Raji (cell line): ENCODE results near the gene CALML6.

ENCODE experiments used
- POLR2A ChIP-seq: IDR thresholded peaks from 2 replicates; pipeline ENCODE4 v1.6.1; 2011; ENCODE audit warnings: low read depth, low read length, control low read depth; ENCODE audit not compliant: insufficient read depth

The CALML6 gene

DNA sequence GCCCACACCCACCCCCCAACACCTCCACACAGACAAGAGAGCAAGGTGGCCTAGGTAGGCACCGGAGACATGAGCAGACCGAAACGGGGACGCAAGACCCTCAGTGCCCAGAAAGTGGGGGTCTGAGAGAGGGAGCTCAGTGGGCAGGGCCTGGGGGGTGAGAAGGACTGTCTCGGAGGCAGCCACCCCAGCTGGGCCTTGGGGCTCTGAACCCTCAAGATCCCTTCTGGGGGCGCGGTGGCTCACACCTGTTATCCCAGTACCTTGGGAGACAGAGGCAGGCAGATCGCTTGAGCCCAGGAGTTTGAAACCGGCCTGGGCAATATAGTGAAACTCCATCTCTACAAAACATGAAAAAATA is 15.1 kb upstream of the CALML6 start:
- TF ChIP-seq POLR2A, result no peak

GRCh38 chr1:1900883-1901640 is 14.0 kb upstream of the CALML6 start:
- no peak for TF ChIP-seq POLR2A

DNA sequence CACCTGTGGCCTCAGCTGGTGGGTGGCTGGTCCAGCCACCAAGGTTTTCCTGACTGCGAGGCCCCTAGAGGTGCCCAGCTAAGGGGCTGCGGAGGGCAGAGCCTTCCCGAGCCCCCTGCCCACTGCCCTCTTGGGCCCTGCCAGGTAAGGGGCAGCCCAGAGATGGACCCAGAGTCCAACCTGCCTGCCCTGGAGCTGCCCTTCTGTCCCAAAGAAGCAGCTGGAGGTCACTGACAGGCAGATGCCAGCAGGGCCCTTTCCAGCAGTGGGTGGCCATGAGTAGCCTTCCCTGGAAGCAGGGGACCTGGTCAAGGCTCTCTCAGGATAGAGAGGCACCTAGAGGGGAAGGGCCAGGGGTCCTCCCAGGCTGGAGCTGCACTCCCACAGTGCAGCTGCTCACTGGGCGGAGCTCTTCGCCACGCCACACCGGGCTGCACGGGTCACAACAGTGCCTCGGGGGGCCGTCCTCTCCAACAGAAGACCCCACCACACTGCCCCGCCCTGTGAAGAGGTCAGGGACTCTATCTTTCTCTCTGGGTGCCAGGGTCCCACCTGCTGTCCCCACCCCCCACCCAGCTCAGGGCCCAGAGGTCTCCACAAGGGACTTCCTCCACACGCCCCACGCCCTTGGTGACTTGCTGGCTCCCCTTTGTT is 13.3 kb upstream of the CALML6 start:
- TF ChIP-seq POLR2A, result no peak

DNA sequence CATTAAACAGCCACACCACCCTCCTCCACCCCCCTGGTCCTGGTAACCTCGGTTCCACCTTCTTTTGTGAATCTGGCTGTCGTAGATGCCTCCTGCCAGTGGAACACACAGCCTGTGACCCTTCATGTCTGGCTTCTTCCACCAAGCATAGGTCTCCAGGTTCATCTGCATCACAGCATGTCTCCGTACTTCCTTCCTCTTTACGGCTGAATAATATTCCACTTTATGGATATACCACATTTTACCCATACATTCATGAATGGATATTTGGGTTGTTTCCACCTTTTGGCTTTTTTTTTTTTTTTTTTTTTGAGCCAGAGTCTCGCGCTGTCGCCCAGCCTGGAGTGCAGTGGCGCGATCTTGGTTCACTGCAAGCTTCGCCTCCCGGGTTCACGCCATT is 11.8 kb upstream of the CALML6 start:
- no peak for TF ChIP-seq POLR2A

- TF ChIP-seq POLR2A, result peak; percentile 50; the same call in 1 of the 2 replicates
Measured at GRCh38 chr1:1906185-1907097, 8.6 kb upstream of the CALML6 start.

- TF ChIP-seq POLR2A, result no peak; the same call in 1 of the 2 replicates
Measured at GRCh38 chr1:1907098-1907736, 7.8 kb upstream of the CALML6 start.

- no peak for TF ChIP-seq POLR2A
Measured at GRCh38 chr1:1908506-1908791, 6.6 kb upstream of the CALML6 start.

DNA sequence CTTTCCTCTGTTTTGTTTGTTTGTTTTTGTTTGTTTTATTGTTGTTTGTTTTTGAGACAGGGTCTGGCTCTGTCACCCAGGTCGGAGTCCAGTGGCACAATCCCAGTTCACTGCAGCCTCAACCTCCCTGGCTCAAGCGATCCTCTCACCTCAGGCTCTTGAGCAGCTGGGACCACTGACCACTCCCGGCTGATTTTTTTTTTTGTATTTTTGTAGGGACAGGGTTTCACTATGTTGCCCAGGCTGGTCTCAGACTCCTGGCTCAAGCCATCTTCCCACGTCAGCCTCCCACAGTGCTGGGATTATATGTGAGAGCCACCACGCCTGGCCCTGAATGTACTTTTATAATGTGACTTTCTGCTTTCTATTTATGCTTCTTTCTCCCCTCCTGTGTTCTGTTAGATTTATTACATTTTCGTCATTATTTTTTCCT is 5.0 kb upstream of the CALML6 start:
- no peak for TF ChIP-seq POLR2A

DNA sequence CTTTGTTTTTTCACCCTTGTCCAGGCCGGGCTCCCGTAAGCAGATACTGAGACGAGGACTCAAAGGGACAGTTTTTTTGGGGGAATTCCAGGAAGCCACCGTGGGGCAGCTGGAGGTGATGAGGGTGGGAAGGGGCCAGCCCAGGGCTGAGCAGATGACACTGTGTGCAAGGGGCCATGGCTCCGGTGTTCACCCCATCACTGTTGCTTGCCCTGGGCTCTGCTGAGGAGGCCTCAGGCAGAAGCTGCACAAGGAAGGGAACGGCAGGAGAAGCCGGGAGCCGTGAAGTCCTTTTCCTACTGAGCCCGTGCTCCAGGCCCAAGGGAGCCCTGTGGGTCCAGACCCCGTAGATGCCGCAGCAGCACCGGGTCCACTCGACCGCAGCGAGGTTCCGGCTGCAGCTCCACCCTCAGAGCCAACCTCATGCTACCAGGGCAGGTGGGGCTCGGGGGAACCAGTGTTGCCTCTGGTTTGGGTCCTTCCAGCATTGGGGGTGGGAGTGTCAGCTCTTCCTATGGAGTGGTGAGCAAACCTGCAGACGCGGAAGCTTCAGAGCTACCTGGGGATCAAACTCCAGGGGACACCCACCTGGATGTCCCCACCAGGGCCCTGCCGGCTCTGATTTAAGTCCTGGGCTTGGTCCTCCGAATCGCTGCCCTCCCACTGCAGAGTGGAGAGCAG is 4.3 kb upstream of the CALML6 start:
- no peak for TF ChIP-seq POLR2A

DNA sequence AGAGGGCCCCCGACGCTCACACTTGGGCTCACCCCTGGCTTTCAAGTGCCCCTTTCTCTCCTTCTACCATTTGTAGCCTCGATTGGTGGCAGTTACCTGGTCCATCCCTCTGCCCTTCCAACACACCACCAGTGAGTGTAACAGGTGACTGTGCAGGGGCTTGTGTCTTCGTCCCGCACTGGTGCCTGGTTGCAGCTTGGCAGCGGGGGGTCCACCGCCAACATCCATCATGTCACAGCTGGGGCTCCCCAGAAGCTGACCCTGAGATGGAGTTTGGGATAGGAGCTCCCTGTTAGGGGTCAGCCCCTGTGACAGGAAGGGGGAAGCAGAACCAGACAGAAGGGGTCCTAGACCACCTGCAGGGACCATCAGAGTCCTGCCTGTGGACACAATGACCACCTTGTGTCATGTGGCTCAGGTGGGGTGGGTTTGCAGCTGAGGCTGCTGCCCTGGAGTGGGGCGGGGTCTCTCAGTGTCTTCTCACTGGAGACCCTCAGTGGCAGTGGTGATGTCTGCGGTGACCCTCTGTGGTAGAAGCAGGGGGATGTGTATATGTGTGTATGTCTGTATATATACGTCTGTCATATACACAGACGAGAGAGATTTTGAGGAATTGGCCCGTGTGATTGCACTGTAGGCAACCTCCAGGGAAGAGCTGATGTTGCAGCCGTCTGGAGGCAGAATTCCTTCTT is 3.6 kb upstream of the CALML6 start:
- TF ChIP-seq POLR2A, result no peak

- TF ChIP-seq POLR2A, result no peak
Measured at GRCh38 chr1:1914101-1914970, 724 bp upstream of the CALML6 start.

DNA sequence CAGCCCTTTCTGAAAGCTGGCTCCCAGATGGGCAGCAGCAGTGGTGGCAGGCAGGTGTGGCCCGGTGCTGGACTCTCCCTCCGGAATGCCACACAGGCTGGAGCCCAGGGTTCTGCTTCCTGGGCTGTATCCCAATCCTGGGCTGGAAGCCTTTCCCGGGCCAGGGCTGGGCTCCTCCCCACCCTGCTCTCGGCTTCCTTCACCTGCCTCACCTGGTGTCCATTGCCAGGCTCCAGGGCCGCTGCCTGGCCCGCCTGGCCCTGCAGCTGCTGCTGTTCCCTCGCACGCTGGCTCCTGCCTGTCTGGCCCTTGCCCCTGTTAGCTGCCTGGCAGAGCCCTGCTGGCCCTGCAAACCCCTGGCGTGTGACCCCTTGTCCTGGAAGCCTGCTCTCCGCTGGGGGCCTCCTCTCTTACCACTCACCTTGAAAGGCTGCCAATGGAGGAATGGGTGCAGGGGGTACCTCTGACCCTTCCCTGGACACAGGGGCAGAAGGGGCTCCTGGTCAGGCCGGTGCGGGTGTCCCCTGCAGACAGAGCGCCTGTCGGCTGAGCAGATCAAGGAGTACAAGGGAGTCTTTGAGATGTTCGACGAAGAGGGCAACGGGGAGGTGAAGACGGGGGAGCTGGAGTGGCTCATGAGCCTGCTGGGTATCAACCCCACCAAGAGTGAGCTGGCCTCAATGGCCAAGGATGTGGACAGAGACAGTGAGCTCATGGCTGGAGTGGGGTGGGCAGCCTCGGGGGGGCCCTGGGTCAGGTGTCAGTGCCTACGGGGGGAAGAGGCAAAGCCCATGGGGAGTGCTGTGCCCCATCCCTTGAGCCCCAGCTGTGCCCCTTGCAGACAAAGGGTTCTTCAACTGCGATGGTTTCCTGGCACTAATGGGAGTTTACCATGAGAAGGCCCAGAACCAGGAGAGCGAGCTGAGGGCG is 1.1 kb downstream of the CALML6 start:
- TF ChIP-seq POLR2A, result no peak
